GM23338 (cell line): ENCODE data around the gene ZNF609.

Experiments used
- CREB1 ChIP-seq: fragments of 250-450 bp; sonication (Bioruptor Pico); IDR thresholded peaks from 2 replicates; pipeline ENCODE4 v1.5.0; 2020; ENCODE audit warnings: low read depth, mild to moderate bottlenecking, moderate library complexity
- CTCF ChIP-seq, 2 experiments: fragments of 200-600 bp in 1 of 2; sonication (generic) in 1 of 2; conservative IDR thresholded peaks; 2 replicates each; pipeline versions ENCODE4 v1.5.1 to v1.6.1; 2016 to 2017; ENCODE audit warnings: antibody characterized with exemption in 2 of 2, low read depth in 2 of 2, mild to moderate bottlenecking in 2 of 2, moderate library complexity in 1 of 2
- ETS1 ChIP-seq: IDR thresholded peaks from 2 replicates; pipeline ENCODE4 v1.6.1; 2016; ENCODE audit warnings: antibody characterized with exemption
- EZH2 ChIP-seq: fragments of 200-600 bp; sonication (generic); IDR thresholded peaks from one replicate; pipeline ENCODE4 v1.8.0; 2017; ENCODE audit warnings: antibody characterized with exemption, mild to moderate bottlenecking, low read depth; ENCODE audit not compliant: unreplicated experiment
- EZH2phosphoT487 ChIP-seq: fragments of 200-600 bp; sonication (generic); IDR thresholded peaks from one replicate; pipeline ENCODE4 v1.8.1; 2018; ENCODE audit warnings: antibody characterized with exemption; ENCODE audit not compliant: unreplicated experiment
- JUNB ChIP-seq: IDR thresholded peaks from one replicate; pipeline ENCODE4 v1.6.1; 2016; ENCODE audit warnings: antibody characterized with exemption; ENCODE audit not compliant: unreplicated experiment
- POLR2AphosphoS5 ChIP-seq: IDR thresholded peaks from 2 replicates; pipeline ENCODE4 v1.6.1; 2016; ENCODE audit warnings: antibody characterized with exemption, low read depth
- REST ChIP-seq: IDR thresholded peaks from one replicate; pipeline ENCODE4 v1.6.1; 2018; ENCODE audit warnings: antibody characterized with exemption; ENCODE audit not compliant: unreplicated experiment
- ZNF114 ChIP-seq: fragments of 250-450 bp; sonication (Bioruptor Pico); IDR thresholded peaks from 2 replicates; pipeline ENCODE4 v1.5.0; 2020; ENCODE audit warnings: mild to moderate bottlenecking, moderate library complexity
- ZNF331 ChIP-seq: fragments of 250-450 bp; sonication (Bioruptor Pico); IDR thresholded peaks from 2 replicates; pipeline ENCODE4 v1.5.0; 2020; ENCODE audit warnings: low read depth, mild to moderate bottlenecking, moderate library complexity

GRCh38 chr15:64680097-64680496 lies 219.7 kb downstream of the ZNF609 start:
- no peak for TF ChIP-seq CTCF (conservative IDR thresholded peaks at IDR 0.05; ENCODE audit: low read depth in 2 of 2)
- no peak for TF ChIP-seq EZH2phosphoT487
- TF ChIP-seq REST = no peak
- TF ChIP-seq EZH2 = no peak
- TF ChIP-seq CREB1 (CRISPR knock-in tag) = no peak
- TF ChIP-seq POLR2AphosphoS5 = no peak
- no peak for TF ChIP-seq ZNF114 (CRISPR knock-in tag)
- TF ChIP-seq ETS1 = no peak
- no peak for TF ChIP-seq ZNF331 (CRISPR knock-in tag)
- TF ChIP-seq JUNB = no peak
